Activated CD4-positive, alpha-beta T cell treated with anti-CD3 and anti-CD28 coated beads, Interleukin-2, Interleukin-6, amounts not matched to agents 100 ng/mL and 50 ng/mL, durations not matched to agents 16 hours and 8 hours (primary cell): ENCODE data around the gene GRK5.
"Not testable (repeated sequence)": the region's sequence is repeated elsewhere in the genome, so short reads cannot be mapped to it uniquely, and the experiment has no call there.

Experiments
- DNase-seq: peaks from one replicate; pipeline ENCODE4 v3.0.0-alpha.2; 2020

Gene GRK5

GRCh38 chr10:119207366-119207666 is at the start of gene GRK5:
Gene GRK5 (plus strand): TSS chr10:119207571. CDS start chr10:119207918, 347 bp downstream.
- DNase-seq, result peak; percentile 98

GRCh38 chr10:119159332-119159731 is 48.0 kb upstream of the GRK5 start:
- DNase-seq, result no peak

- no peak for DNase-seq
Measured at GRCh38 chr10:119161680-119162451, 45.5 kb upstream of the GRK5 start.

GRCh38 chr10:119162452-119163092 is 44.8 kb upstream of the GRK5 start:
- DNase-seq, result no peak

GRCh38 chr10:119165171-119166117 is 41.9 kb upstream of the GRK5 start, which contains the start of gene SFXN4:
Gene SFXN4 (minus strand): TSS chr10:119165714. CDS start chr10:119165647, 67 bp downstream.
- peak; percentile 88 for DNase-seq

- DNase-seq, result no peak
Measured at GRCh38 chr10:119166118-119166500, 41.3 kb upstream of the GRK5 start.

- no peak for DNase-seq
Measured at GRCh38 chr10:119166564-119166963, 40.8 kb upstream of the GRK5 start.

- DNase-seq, result no peak
Measured at GRCh38 chr10:119167041-119167440, 40.3 kb upstream of the GRK5 start.

- no peak for DNase-seq
Measured at GRCh38 chr10:119174109-119174508, 33.3 kb upstream of the GRK5 start.

GRCh38 chr10:119176166-119176565 is 31.2 kb upstream of the GRK5 start:
- DNase-seq, result peak; percentile 73

- peak; percentile 76 for DNase-seq
Measured at GRCh38 chr10:119177708-119178371, 29.5 kb upstream of the GRK5 start.

- peak; percentile 96 for DNase-seq
Measured at GRCh38 chr10:119178372-119179119, 28.8 kb upstream of the GRK5 start, which contains the start of gene PRDX3. Gene PRDX3 (minus strand): TSS chr10:119178812. CDS start chr10:119178790, 22 bp downstream.

- DNase-seq, result not testable (repeated sequence)
Measured at GRCh38 chr10:119180850-119181400, 26.4 kb upstream of the GRK5 start.

- peak; percentile 66 for DNase-seq
Measured at GRCh38 chr10:119183664-119184412, 23.5 kb upstream of the GRK5 start.

GRCh38 chr10:119189811-119190282 is 17.5 kb upstream of the GRK5 start:
- DNase-seq, result peak; percentile 57

- DNase-seq, result no peak
Measured at GRCh38 chr10:119190353-119190752, 17.0 kb upstream of the GRK5 start.

- no peak for DNase-seq
Measured at GRCh38 chr10:119190954-119191785, 16.2 kb upstream of the GRK5 start.

GRCh38 chr10:119191881-119192280 is 15.5 kb upstream of the GRK5 start:
- DNase-seq, result no peak

GRCh38 chr10:119197921-119198320 is 9.4 kb upstream of the GRK5 start:
- DNase-seq, result no peak

GRCh38 chr10:119198438-119198837 is 8.9 kb upstream of the GRK5 start:
- DNase-seq, result peak; percentile 37
